Bronchial epithelial cell (primary cell): ENCODE measurements around the gene NRDC. TPM values are rescaled to one million over a fixed set of nuclear protein-coding genes. Genes with fewer than 3 reads are reported as not detected.
A peak's percentile ranks its signal among the peaks of the same experiment; 100 is the strongest.

Source experiments
- DNase-seq: peaks from one replicate; pipeline ENCODE4 v3.0.0-alpha.2; 2010; ENCODE audit warnings: low read depth
- FAIRE-seq: peaks from 2 replicates; lab custom pipeline; 2011; peaks lifted over from hg19 to GRCh38; lab: Jason Lieb, UNC
- H3K27me3 ChIP-seq: 2 replicates; pipeline ENCODE4 v1.5.1; 2011; ENCODE audit warnings: low read length; ENCODE audit not compliant: control insufficient read depth, insufficient read depth
- H3K36me3 ChIP-seq: 2 replicates; pipeline ENCODE4 v1.5.1; 2011; ENCODE audit warnings: low read length; ENCODE audit not compliant: control insufficient read depth, insufficient read depth
- H3K4me3 ChIP-seq: 2 replicates; pipeline ENCODE4 v1.5.1; 2011; ENCODE audit warnings: mild to moderate bottlenecking, low read depth, low read length, control low read depth
- total RNA-seq: library from RNA; depleted of rRNA; stranded (reverse); fragments of >200 nt; gene quantifications from 2 replicates; pipeline ENCODE4 v1.2.1, GENCODE V29; 2014
- TF ChIP-seq, protein P1 (sequence below): IDR thresholded peaks from 2 replicates; pipeline ENCODE4 v1.5.1; 2011; ENCODE audit warnings: mild to moderate bottlenecking, moderate library complexity, low read length, control low read depth, inconsistent platforms; ENCODE audit not compliant: insufficient read depth, severe bottlenecking

The NRDC gene
- 67.4 and 71.7 TPM in 2 replicates for total RNA-seq

DNA sequence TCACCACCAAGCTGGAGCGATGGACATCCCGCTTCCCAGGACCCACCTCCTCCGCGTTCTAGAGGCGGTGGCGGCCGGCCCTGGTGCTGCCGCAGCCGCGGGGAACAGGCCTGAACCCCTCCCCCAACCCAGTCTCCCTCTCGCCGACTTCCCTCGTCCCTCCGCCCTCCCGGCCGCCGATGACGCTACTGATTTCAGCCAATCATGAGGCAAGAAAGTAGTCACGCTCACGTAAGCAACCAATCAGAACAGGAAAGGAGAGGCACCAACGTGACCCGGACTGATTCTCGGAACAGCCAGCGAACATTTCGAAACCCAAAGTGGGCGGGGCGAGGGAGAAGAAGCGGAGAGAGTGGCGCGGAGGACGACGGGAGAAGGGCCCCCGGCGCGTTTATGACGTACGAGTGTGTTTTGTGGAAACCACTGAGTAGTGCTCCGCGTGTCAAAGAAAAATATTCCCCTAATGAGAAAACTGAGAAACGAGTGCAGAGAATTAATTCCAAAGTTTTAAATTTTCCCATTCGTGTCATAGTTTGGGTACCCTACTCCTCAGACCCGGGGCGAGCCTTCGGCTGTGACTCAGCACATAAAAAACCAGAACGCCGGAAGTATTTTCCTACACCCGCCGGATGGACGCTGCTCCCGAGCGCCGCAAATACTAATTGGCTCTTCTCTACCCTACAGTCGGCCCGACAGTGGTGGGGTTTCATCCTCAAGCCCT lies at the start of gene NRDC:
NRDC (minus strand) TSS at position 112 of the 721 bp plus-strand sequence. CDS start 112 bp downstream, outside the sequence.
- DNase-seq (peak; percentile 99), FAIRE-seq (no peak)
- TF ChIP-seq, protein P1, sequence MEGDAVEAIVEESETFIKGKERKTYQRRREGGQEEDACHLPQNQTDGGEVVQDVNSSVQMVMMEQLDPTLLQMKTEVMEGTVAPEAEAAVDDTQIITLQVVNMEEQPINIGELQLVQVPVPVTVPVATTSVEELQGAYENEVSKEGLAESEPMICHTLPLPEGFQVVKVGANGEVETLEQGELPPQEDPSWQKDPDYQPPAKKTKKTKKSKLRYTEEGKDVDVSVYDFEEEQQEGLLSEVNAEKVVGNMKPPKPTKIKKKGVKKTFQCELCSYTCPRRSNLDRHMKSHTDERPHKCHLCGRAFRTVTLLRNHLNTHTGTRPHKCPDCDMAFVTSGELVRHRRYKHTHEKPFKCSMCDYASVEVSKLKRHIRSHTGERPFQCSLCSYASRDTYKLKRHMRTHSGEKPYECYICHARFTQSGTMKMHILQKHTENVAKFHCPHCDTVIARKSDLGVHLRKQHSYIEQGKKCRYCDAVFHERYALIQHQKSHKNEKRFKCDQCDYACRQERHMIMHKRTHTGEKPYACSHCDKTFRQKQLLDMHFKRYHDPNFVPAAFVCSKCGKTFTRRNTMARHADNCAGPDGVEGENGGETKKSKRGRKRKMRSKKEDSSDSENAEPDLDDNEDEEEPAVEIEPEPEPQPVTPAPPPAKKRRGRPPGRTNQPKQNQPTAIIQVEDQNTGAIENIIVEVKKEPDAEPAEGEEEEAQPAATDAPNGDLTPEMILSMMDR: no peak
- no peaks in the 10 kb centered on the region for H3K27me3 ChIP-seq
- peaks cover 2% of the 10 kb centered on the region for H3K36me3 ChIP-seq
- H3K4me3 ChIP-seq: peak within 1 kb of the TSS; percentile 72

GRCh38 chr1:51927029-51927428 lies 48.5 kb upstream of the NRDC start:
- TF ChIP-seq, protein P1: no peak
- FAIRE-seq: no peak
- DNase-seq: no peak
- Histone ChIP-seq H3K27me3 (no peaks in the 10 kb centered on the region), H3K4me3 (no peak overlapping the region), H3K36me3 (no peaks in the 10 kb centered on the region)

DNA sequence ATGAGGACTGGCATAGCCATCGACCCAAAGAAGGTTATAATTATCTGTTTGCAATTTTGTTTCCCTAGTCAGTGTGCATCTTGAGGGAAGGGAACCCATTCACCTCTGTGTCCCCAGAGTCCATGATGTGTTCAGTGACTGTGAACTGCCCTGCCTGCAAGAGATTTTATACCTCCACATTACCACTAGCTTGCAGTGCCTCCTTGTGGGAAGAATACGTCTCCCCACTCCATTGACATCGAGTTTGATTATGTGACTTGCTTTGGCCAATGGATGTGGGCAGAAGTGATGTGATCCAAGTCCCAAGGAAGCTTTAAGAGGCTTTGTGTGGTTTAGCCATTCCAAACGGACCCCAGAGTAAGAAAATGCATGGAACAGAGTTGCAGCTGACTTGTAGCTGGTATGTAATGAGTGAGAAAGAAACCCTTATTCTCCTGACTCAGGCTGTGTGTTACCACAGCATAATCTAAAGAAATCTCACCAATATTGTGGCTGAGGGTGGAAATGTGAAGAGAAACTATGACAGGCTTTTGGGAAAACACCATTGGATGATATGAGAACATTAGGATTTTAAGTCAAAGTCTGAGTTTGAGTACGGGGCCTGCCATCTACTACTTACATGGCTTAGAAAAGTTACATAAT lies 47.8 kb upstream of the NRDC start:
- Histone ChIP-seq H3K27me3 (no peaks in the 10 kb centered on the region), H3K4me3 (no peak overlapping the region), H3K36me3 (no peaks in the 10 kb centered on the region)
- TF ChIP-seq, protein P1: peak; percentile 35
- peak; percentile 79 for FAIRE-seq
- peak; percentile 43 for DNase-seq

DNA sequence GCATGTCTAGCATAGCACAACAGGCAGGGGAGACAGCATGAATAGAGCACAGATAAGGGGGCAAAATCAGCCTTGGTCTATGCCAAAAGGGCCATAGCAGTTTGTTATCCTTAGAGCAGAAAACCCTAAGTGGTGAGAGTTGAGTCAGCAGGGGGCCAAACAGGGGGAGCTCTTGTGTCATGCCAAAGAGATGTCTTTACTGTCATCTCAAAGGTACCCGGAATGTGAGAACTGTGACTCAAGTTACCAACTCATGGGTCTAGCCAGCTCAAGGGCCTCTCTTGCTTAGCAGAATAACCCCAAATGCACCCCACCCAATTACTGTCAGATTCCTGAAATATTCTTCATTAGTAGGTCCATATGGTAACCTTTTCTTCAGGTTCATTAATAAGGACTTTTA lies 45.9 kb upstream of the NRDC start:
- Histone ChIP-seq H3K27me3 (no peaks in the 10 kb centered on the region), H3K36me3 (no peaks in the 10 kb centered on the region), H3K4me3 (no peak overlapping the region)
- DNase-seq (peak; percentile 53), FAIRE-seq (no peak)
- TF ChIP-seq, protein P1: no peak

DNA sequence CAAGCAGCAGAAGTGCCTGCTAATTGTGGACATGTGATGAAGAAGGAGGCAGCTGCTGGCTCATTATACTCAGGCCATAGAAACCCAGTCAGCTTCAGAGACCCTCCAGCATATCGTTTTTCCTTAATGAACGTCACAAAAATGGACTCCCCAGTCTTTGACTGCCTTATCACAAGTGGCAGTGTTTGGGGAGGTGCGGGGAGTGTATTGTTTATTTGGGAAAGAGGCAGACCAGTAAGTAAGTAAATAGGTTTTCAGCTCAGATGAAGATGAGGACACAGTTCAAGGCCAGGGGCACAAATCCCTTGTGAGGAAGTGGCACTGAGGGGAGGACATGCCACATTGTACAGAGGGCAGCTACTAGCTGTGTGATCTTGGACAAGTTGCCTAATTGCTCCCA lies 43.5 kb upstream of the NRDC start:
- DNase-seq: no peak
- TF ChIP-seq, protein P1: no peak
- Histone ChIP-seq H3K36me3 (no peaks in the 10 kb centered on the region), H3K4me3 (no peak overlapping the region), H3K27me3 (no peaks in the 10 kb centered on the region)
- FAIRE-seq: no peak
